Common myeloid progenitor, CD34-positive (primary cell): ENCODE measurements around the gene SSNA1.

Source experiments
- CTCF ChIA-PET: fragments of 350-600 bp; sonication (Branson Sonifier 250); formaldehyde crosslinking; loops from one replicate; lab custom pipeline; 2021; ENCODE audit warnings: antibody characterized with exemption; lab: Charles Lee
- POLR2A ChIA-PET: fragments of 350-600 bp; sonication (Branson Sonifier 250); formaldehyde crosslinking; loops from one replicate; lab custom pipeline; 2021; ENCODE audit warnings: antibody characterized with exemption; lab: Charles Lee
- DNase-seq, 3 donors: peaks; one replicate each; pipeline versions ENCODE4 v3.0.0 to v3.0.0-alpha.2; 2013
- H3K27ac ChIP-seq, 2 experiments: 1 replicate in 1 of 2; 2 replicates in 1 of 2; pipeline ENCODE4 v1.7.0; 2013; ENCODE audit warnings: inconsistent platforms in 2 of 2, low read length in 2 of 2, mild to moderate bottlenecking in 2 of 2, low read depth in 1 of 2, moderate library complexity in 1 of 2; ENCODE audit not compliant: severe bottlenecking in 2 of 2, insufficient read depth in 1 of 2, poor library complexity in 1 of 2
- H3K27me3 ChIP-seq, 5 experiments: replicated peaks in 2 of 5; 1 replicate in 3 of 5; 2 replicates in 2 of 5; pipeline versions ENCODE4 v1.6.1 to v1.7.0; 2013; ENCODE audit warnings: low read length in 4 of 5, mild to moderate bottlenecking in 2 of 5, moderate library complexity in 2 of 5, inconsistent platforms in 1 of 5; ENCODE audit not compliant: insufficient read depth in 5 of 5, control insufficient read depth in 4 of 5
- H3K36me3 ChIP-seq, 4 experiments: 1 replicate in 2 of 4; 2 replicates in 2 of 4; pipeline versions ENCODE4 v1.6.1 to v1.7.0; 2013; ENCODE audit warnings: low read length in 3 of 4, control low read depth in 1 of 4, mild to moderate bottlenecking in 1 of 4; ENCODE audit not compliant: control insufficient read depth in 4 of 4, insufficient read depth in 4 of 4
- H3K4me1 ChIP-seq, 4 experiments: 1 replicate in 3 of 4; 2 replicates in 1 of 4; pipeline versions ENCODE4 v1.6.1 to v1.7.1; 2013; ENCODE audit warnings: low read length in 3 of 4, mild to moderate bottlenecking in 3 of 4, control low read depth in 1 of 4, inconsistent platforms in 1 of 4, moderate library complexity in 1 of 4; ENCODE audit not compliant: control insufficient read depth in 4 of 4, insufficient read depth in 4 of 4; ENCODE audit errors: control extremely low read depth in 1 of 4
- H3K4me3 ChIP-seq, 7 experiments: 1 replicate in 4 of 7; 2 replicates in 3 of 7; pipeline versions ENCODE4 v1.5.1 to v1.7.0; 2013; ENCODE audit warnings: mild to moderate bottlenecking in 7 of 7, low read length in 6 of 7, moderate library complexity in 6 of 7, inconsistent platforms in 2 of 7, low read depth in 2 of 7, control low read depth in 1 of 7; ENCODE audit not compliant: insufficient read depth in 4 of 7, control insufficient read depth in 1 of 7; ENCODE audit errors: extremely low read depth in 1 of 7
- H3K9me3 ChIP-seq, 5 experiments: 1 replicate in 4 of 5; 2 replicates in 1 of 5; pipeline versions ENCODE4 v1.6.1 to v1.7.1; 2013; ENCODE audit warnings: low read length in 4 of 5, mild to moderate bottlenecking in 2 of 5, inconsistent platforms in 1 of 5, low read depth in 1 of 5, moderate library complexity in 1 of 5; ENCODE audit not compliant: control insufficient read depth in 4 of 5, insufficient read depth in 2 of 5; ENCODE audit errors: control extremely low read depth in 1 of 5
- WGBS: methylation state at CpG from one replicate; pipeline ENCODE4 v1.1.5; 2013; ENCODE audit not compliant: insufficient coverage; 5-methylcytosine and 5-hydroxymethylcytosine counted together

The SSNA1 gene

DNA sequence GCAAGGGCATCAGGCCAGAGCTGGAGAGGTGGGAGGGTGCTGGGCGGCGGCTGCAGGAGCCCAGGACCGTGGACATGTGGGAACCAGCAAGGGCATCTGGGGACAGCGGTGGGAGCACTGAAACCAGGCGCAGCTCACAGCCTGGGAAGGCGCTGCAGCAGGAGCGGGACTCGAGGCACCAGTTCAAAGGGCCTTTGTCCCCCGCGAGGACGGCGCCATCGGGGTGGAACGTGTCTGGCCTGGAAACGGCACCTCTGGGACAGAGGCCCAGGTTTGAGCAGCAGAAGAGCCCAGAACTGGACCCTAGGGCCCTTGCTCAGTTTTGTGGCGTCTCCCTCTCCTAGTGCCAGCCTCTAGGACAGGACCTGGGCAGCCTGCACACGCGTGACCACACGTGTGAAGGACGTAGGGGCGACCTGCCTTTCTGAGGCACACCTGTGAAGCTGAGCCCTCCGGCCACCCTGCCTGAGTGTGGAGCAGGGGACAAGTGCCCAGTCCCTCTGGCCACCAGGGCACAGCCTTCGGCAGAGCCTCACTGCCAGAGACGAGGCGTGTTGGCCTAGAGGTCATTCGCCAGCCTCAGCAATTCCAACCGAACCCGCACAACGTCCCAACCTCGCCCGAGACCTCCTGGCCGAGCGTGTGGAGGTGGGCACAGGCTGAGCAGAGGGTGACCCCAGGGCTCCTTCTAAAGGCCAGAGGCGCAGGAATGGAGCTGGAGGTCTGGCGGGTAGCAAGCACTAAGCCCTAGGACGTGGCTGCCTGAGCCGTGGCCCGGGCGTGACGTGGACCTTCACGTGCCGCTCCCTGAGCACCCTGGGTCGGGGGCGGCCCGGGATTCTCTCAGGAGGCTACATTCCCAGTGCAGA lies 14.4 kb upstream of the SSNA1 start:
- ChIA-PET CTCF (interaction anchor here (5.0 kb wide), 1 partner anchor 15 kb away, joined by 33 read pairs; the partner anchor contains the start of genes ANAPC2 and SSNA1), POLR2A (interaction anchor here (0.6 kb wide), 1 partner anchor 78 kb away, joined by 3 read pairs; no protein-coding TSS in a partner anchor)
- H3K36me3 ChIP-seq: peaks cover 0 to 13% (median 5%) of the 10 kb centered on the region in 4 experiments
- DNase-seq: peak in 1 of 3 donors; percentile 16
- no peak overlapping the region for H3K4me3 ChIP-seq
- peaks cover 0 to 57% (median 39%) of the 10 kb centered on the region in 4 experiments for H3K4me1 ChIP-seq
- H3K27me3 ChIP-seq: peaks cover 0 to 17% (median 6%) of the 10 kb centered on the region in 5 experiments
- H3K27ac ChIP-seq: no peak overlapping the region
- 93% methylated on average over 42 of the region's 45 CpGs for WGBS
- H3K9me3 ChIP-seq: no peaks in the 10 kb centered on the region

GRCh38 chr9:137174722-137175293 lies 13.7 kb upstream of the SSNA1 start:
- ChIA-PET CTCF (interaction anchor here (0.7 to 5.0 kb wide), 3 partner anchors 14 to 56 kb away, joined by 3 to 33 read pairs (median 13); partner anchors contain the start of genes ANAPC2, RNF224 and SSNA1), POLR2A (interaction anchor here (0.6 kb wide), 1 partner anchor 78 kb away, joined by 3 read pairs; no protein-coding TSS in a partner anchor)
- no peaks in the 10 kb centered on the region for H3K9me3 ChIP-seq
- H3K4me3 ChIP-seq: no peak overlapping the region
- peaks cover 0 to 49% (median 31%) of the 10 kb centered on the region in 4 experiments for H3K4me1 ChIP-seq
- DNase-seq: peak in 1 of 3 donors; percentile 42
- no peak overlapping the region for H3K27ac ChIP-seq
- peaks cover 0 to 21% (median 11%) of the 10 kb centered on the region in 4 experiments for H3K36me3 ChIP-seq
- peaks cover 0 to 9% (median 4%) of the 10 kb centered on the region in 5 experiments for H3K27me3 ChIP-seq
- WGBS: 47% methylated on average over 33 of the region's 34 CpGs

GRCh38 chr9:137175345-137175961 lies 13.0 kb upstream of the SSNA1 start:
- 42% methylated on average over 30 of the region's 33 CpGs for WGBS
- CTCF ChIA-PET: interaction anchor here (0.7 to 5.0 kb wide), 9 partner anchors 12 to 57 kb away, joined by 3 to 33 read pairs (median 3); partner anchors contain the start of genes ANAPC2, RNF224 and SSNA1
- POLR2A ChIA-PET: no interaction called here

DNA sequence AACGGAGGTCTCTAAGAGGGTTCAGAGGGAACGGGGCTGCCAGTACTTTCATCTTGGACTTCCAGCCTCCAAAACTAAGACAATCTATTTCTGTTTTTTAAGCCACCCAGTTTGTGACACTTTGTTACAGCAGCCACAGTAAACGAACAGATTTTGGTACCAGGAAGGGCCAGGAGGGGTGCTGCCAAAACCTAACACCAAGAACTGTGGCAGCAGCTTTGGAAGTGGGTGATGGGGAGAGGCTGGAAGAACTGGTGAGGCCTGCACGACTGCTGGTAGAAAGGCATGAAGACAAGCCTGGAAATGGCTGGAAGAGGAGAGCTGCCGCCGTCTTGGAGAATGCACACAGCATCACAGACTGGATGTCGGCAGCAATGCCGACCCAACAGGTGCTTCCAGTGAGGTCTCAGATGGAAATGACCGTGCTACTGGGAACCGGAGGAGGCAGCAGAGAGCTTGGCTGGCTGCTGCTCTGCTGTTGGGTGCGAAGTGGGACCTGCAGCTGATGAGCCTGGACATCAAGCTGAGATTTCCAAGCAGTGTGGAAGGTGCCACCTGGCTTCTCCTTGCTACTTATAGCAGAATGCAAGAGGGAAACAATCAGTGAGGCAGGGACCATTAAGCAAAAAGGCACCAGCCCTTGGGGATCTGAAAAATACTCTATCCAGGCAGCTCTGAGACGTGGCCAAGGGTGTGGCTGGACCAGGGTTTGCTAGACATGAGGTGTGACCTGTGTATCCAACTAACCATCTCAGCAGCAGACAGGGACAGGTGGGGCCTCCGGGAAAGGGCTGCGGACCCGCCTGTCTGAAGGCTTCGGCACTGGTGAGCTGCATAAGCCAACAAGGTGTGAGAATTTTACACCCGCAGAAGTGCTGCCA lies 11.9 kb upstream of the SSNA1 start:
- DNase-seq: peak in 2 of 3 donors; percentile 49 to 55
- POLR2A ChIA-PET: interaction anchor here (0.8 kb wide), 1 partner anchor 49 kb away, joined by 3 read pairs; no protein-coding TSS in a partner anchor
- Histone ChIP-seq H3K36me3 (peaks cover 0 to 38% (median 23%) of the 10 kb centered on the region in 4 experiments), H3K9me3 (no peaks in the 10 kb centered on the region), H3K4me1 (peaks cover 0 to 32% (median 21%) of the 10 kb centered on the region in 4 experiments), H3K27me3 (peaks cover 0 to 4% (median 0%) of the 10 kb centered on the region in 5 experiments), H3K27ac (no peak overlapping the region), H3K4me3 (no peak overlapping the region)
- 68% methylated on average over 17 of the region's 17 CpGs for WGBS
- CTCF ChIA-PET: interaction anchor here (0.7 to 5.0 kb wide), 14 partner anchors 8 to 64 kb away, joined by 3 to 33 read pairs (median 3); partner anchors contain the start of genes ANAPC2, RNF224, SSNA1 and TUBB4B

More at GRCh38 chr9:137175345-137175961, 13.0 kb upstream of the SSNA1 start:
- no peaks in the 10 kb centered on the region for H3K9me3 ChIP-seq
- no peak overlapping the region for H3K4me3 ChIP-seq
- DNase-seq: peak in 1 of 3 donors; percentile 46
- peaks cover 0 to 4% (median under 1%) of the 10 kb centered on the region in 5 experiments for H3K27me3 ChIP-seq
- H3K36me3 ChIP-seq: peaks cover 0 to 27% (median 17%) of the 10 kb centered on the region in 4 experiments
- peaks cover 0 to 43% (median 27%) of the 10 kb centered on the region in 4 experiments for H3K4me1 ChIP-seq
- no peak overlapping the region for H3K27ac ChIP-seq

GRCh38 chr9:137178201-137178938 lies 10.1 kb upstream of the SSNA1 start:
- H3K36me3 ChIP-seq: peaks cover 0 to 53% (median 36%) of the 10 kb centered on the region in 4 experiments
- no peak overlapping the region for H3K27ac ChIP-seq
- WGBS: 94% methylated on average over 18 of the region's 23 CpGs
- no peak overlapping the region for H3K4me3 ChIP-seq
- POLR2A ChIA-PET: no interaction called here
- peaks cover 0 to 14% (median 10%) of the 10 kb centered on the region in 4 experiments for H3K4me1 ChIP-seq
- CTCF ChIA-PET: interaction anchor here (1.1 to 5.0 kb wide), 3 partner anchors 10 to 48 kb away, joined by 3 to 33 read pairs (median 4); partner anchors contain the start of genes ANAPC2, CYSRT1 and SSNA1
- H3K9me3 ChIP-seq: no peaks in the 10 kb centered on the region
- no peak for DNase-seq
- H3K27me3 ChIP-seq: no peaks in the 10 kb centered on the region
